ENCODE data around the gene SNAP91.

Gene SNAP91

DNA sequence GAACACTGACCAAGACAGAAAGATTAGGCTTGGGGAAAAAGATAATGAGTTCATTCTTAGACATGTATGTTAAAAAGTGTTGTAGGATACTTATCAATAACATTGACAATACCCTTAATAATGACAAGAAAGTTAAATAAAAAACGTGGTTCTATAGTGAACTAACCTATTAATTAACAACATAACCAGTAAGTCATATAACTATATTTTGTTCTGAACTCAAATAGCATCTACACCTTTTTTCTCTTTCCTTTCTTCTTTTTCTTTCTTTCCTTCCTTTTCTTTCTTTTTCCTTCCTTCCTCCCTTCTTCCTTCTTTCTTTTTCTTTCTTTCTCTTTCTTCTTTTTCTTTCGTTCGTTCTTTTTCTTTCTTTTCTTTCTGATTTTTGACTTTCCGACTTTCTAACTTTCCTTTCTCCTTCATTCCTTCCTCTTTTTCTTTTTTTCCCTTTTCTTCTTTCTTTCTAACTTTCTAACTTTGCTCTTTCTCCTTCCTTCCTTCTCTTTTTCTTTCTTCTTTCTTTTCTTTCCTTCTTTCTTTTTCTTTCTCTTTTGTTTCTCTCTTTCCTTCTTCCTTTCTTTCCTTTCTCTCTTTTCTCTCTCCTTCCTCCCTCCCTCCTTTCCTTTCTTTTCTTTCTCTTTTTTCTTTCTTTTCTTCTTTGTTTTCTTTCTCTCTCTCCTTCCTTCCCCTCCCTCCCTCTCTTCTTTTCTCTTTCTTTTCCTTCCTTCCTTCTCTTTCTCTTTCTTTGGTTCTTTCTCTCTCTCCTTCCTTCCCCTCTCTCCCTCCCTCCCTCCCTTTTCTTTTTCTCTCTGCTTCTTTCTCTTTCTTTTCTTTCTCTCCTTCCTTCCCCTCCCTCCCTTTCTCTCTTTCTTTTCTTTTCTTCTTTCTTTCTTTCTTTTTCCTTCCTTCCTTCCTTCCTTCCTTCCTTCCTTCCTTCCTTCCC is 172.0 kb downstream of the SNAP91 start:
- DNase-seq = no peak

DNA sequence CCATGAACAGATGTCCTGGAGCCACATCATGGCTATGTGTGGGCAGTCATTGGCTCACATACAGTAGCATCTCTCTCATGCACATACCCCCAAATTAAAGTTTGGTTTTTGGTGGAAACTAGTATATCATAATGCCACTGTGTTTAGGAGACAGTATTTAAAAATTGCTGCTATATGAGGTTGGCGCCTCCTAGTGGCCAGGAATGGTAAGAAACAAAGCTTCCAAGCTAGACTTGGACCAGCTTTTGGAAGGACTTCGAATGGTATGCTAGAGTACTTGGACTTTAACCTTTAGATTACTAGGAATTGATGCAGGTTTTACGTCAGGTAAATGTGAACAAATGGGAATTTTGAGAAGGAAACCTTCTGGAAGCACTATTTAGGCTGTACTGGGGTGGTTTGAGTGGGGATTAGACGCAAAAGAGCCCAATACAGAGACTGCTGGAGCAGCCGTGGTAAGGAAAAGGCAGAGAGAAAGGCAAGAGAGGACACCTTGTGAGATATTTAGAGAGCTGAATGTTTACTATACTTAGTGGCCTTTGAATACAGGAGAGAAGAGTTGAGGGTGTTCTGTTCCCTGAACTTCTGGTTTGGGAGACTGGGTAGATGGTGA is 172.8 kb downstream of the SNAP91 start:
- peak; percentile 60 to 81 (median 78) for DNase-seq

DNA sequence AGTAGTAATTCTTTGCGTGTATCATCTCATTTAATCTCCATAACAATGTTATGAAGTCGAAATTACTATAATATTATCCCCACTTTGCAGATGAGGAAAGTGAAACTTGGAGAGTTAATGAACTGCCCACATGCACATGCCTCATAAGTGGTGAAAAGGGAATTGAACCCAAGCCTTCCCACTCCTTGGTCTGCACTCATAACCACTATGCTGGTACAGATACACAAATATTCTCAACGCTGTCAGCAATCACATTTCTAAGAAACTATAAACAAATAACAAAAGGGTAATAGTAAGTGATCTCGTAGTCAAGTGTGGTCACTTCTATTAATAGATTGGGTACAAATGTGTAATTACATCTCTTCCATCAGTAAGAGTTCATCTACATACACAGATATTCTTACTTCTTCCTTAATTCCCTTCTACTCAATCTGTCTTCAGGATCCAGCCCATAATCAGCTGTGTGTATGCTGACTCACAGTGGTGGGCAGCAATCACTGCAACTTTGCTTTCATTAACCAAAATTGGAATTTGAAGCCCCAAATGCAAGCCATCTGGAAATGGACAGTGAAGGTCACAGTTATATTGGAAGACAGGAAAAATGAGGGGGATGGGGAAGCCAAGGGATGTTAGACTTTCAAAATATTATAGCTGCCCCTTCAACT is 190.0 kb downstream of the SNAP91 start:
- DNase-seq = peak in 1 of 3 donors; percentile 34

DNA sequence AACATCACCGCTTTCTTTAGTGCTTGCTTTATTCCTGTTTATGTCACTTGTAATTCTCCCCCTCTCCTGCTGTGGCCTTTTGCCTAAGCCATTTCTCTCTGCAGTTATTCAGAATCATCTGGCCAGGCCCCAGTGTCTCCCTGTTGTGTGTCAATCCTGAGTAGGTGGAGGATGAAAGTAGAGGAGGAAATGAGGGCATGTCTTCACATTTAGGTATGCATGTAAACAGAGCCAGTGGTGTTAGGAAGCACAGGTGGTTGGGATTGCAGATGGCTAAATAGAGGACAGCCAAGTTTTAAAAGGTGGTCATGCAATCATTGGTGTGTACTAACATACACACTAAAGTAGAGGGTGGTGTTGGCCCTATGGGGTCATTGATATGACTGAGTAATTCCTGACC is 191.4 kb downstream of the SNAP91 start:
- DNase-seq = no peak

DNA sequence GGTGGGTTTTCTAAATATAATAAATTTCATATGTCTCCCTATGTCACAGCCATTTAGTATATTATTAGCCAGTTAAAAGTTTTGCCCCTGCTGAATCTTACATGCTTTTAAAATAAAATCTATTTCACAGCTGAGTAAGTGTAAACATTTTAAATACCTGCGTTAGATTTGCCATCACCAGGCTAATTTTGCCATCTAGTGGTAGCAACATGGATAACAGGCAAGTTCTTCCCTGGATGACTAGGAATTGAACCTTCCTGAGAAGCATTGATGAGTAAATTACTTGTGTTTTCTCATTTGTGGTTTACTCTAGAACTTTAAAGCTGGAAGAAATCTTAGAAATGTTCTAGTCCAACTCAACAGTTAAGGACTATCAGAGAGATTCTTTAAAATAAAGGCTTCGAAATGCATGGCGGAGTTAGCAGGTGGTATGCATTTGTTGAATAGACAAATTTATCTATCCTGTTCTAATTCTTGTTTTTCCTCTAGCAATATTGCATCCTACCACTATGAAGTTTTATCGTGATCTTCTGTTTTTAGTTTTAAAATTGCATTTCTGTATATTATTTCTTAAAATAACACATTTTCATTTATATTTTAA is 193.9 kb downstream of the SNAP91 start:
- peak; percentile 67 to 82 (median 77) for DNase-seq

DNA sequence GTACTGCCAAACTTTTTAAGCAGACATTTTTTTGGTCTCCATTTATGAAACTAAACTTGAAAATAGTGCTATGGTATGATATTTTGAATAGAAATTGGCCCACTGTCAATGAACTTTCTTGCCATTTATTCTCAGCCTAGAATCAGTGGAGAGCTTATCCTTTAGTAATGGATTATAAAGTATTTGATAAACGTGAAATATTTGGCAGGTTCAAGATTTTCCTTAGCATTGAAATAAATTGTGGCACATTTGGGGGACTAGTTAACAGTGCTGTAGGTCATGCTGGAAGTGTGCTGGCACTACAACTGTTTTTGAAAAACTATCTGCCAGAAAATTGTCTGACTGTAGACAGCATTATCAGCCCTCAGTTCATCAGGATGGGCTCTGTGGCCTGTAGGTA is 194.4 kb downstream of the SNAP91 start:
- DNase-seq = no peak

DNA sequence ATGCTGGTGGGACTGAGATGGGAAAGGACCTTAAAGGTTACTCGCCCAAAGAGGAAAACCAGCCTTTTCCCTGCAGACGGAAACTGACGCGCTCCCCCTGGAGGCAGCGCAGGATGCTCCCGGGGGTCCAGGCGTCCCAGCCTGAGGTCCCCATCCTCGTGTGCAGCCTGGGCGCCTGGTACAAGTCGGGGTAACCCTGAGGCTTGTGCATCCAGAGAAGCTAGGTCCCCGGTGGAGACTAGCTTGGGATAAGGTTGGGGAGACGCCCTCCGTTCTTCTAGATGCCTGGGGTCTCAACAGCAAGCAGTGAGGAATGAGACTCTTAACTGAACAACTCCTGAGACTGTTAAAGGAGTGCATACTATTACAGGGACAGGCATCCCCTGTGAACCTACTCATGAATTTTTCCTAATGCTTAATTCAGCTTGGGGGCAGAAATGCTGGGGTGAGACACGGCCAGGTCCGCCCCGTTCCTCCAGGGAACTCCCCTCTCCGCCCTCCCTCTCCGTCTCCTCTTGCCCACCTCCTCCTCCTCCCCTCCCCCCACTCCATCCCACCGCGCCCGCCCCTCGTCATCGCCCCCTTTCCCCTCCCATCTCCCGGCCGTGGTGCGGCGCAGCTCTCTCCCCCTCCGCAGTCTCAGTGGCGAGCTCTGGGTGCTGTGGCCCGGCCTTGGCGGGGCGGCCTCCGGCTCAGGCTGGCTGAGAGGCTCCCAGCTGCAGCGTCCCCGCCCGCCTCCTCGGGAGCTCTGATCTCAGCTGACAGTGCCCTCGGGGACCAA is 196.8 kb downstream of the SNAP91 start, which contains the start of gene PRSS35:
PRSS35 (plus strand) TSS at position 634 of the 781 bp plus-strand sequence. CDS start 10,908 bp downstream, outside the sequence.
- peak; percentile 63 to 81 (median 68) for DNase-seq

DNA sequence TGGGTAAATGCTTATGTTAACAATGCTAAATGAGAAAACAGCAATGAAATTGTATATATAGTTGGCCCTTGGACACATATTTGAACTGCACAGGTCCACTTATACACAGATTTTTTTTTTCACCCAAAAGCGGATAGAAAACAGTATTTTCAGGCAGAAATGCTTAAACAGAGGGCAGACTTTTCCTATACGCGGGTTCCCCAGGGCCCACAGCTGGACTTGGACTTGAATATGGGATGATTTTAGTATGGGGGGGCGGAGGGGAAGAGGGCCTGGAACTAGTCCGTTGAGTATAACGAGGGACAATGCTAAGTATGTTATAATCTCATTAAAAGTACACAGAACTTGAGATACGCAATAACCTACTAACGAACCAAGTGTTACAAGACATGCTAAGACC is 197.6 kb downstream of the SNAP91 start:
- DNase-seq = no peak

DNA sequence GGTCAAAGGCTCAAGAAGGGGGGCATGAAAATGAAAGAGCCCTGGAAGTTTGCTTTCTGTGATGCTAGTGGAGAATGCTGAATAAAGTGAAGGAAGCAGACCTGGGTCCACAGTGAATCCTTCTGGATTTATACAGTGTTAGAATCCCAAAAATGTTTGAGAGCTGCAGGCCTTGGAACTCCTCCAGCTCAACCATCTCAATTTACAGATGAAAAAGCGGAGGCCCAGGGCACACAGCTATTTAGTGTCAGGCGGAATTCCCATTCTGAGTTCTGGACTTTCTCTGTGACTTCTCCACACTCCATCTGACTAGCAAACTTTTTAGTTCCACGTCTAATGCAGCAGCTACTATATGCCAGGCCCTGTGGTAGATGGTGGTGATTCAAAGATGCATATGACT is 198.1 kb downstream of the SNAP91 start:
- peak; percentile 15 to 43 (median 41) for DNase-seq

DNA sequence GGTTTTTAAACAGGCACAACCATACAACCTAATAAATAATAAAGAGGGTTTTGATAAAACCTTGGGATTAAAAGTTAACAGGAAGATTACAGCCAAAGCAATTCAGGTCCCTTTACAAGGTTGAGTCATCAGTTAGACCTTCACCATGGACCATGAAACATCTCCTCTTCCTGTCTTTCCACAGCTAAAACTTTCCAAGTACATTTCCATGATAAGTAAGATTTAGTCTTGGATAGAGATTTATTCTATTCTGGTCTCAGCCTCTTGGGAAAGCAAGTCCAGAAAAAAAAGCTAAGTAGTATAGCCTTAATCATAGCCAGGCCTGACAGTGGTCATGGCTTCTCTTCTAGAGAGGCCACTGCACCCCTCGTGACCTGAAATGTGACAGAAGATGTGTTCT is 199.5 kb downstream of the SNAP91 start:
- no peak for DNase-seq

DNA sequence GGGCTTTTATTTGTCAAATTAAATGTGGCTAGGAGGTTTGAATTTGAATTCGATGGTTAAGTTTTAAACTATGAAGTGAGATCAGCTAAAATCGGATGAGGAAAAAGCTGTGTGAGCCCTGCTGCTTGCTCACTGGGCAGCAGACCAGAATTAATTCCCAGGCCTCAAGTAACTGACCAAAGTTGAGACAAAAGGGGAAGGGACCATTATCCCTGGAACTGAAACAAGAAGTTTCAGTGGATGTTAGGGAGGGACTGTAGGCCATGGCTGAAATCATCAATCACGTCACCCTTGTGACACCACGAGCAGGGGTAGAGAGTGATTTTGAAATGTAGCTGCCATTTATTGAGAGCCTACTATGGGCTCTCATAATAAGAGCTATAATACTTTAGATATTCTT is 203.5 kb downstream of the SNAP91 start:
- peak; percentile 87 to 92 (median 92) for DNase-seq

Measured in suppressor macrophage treated with lipopolysaccharide for 1 hour (primary cell).